HG03469 (cell line): Measurements from ENCODE around the gene ADGRG4.

Experiments
- ATAC-seq: cut with Tn5 transposase; IDR thresholded peaks from one replicate; pipeline ENCODE4 v1.9.1; 2021; ENCODE audit warnings: mild to moderate bottlenecking, moderate library complexity, moderate number of reproducible peaks; ENCODE audit not compliant: unreplicated experiment

Gene ADGRG4

GRCh38 chrX:136303041-136303440, 2.3 kb downstream of the ADGRG4 start:
- ATAC-seq: no peak

- ATAC-seq: no peak
Measured at GRCh38 chrX:136304493-136304892, 3.7 kb downstream of the ADGRG4 start.

DNA sequence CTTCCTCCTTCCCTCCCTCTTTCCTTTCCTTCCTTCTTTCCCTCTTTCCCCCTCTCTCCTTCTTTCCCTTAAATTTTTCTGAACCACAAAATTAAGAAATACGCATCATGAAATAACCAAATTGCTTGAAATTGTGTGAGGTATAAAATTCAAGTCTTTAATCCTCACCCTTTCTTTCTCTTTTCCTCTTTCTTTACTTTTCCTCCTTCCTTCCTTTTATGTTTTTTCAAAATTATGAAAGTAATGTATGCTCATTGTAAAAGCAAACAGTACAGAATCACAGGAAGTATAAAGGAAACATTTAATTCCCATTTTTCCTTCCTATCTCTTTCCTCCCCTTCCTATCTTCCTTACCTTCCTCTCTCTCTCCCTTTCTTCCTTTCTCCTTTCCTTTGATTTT, 5.4 kb downstream of the ADGRG4 start:
- no peak for ATAC-seq

DNA sequence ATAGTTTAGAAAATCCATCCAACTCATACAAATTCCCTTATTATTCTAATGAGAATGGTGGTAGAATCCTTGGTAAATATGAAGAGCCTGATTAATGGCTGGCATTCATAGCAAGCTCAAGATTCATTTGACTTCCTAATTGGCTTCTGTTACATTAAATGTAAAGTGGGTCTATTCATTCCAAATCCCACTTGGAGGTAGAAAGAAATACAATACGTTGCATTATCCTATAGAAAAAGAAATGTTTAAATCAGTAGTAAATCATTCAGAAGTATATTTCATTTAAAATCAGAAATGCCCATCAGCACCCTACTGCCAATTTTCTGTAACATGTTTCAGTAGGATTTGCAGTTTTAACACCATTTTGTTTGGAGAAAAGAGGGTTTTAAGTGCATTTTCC, 6.7 kb downstream of the ADGRG4 start:
- ATAC-seq: no peak

- ATAC-seq: no peak
Measured at GRCh38 chrX:136310411-136310810, 9.6 kb downstream of the ADGRG4 start.

GRCh38 chrX:136318156-136318555, 17.4 kb downstream of the ADGRG4 start:
- no peak for ATAC-seq

DNA sequence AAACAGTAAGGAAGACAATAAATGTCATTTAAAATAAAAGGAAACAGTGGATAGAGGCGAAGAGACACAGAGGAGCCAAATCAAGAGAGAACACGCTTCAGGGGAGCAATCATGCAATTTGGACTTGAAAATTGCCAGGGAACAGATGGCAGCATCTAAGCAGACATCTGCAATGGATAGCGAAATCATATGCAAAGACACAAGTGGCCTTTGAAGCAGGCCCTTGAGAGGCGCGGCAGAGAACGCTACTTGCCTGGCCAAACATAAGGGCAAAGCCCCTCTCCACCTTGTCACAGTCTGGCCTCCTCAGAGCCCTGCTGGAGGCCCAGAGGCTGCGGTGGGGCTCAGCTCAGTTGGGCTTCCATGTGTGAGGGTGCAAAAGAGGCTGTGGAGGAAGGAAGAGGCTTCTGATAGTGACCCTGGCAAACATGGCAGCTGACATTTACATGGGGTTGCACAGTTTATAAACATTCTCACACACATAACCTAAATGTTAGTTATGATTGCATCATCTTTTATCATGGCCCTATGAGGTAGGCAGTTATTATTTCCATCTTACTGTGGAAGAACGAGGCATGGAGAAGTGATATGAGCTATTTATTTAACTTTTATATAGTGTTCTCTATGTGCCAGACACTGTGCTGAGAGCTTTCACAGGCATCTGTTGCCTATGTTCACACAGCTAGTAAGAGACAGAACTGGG, 18.3 kb downstream of the ADGRG4 start:
- no peak for ATAC-seq

DNA sequence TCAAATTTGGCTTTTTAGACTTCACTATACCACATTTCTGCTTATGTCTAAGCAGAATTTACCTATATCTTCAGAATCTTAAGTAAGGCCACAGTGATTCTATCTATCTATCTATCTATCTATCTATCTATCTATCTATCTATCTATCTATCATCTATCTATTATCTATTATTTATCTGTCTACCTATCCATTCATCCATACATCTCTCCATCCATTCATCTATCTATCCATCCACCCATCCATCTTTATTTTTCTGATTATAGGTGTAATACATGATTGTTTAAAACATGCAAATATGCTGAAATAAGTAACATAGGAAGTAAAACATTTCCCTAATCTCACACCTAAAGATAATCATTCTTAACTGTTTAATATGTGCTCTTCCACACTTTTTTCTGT, 18.8 kb downstream of the ADGRG4 start:
- ATAC-seq: no peak

DNA sequence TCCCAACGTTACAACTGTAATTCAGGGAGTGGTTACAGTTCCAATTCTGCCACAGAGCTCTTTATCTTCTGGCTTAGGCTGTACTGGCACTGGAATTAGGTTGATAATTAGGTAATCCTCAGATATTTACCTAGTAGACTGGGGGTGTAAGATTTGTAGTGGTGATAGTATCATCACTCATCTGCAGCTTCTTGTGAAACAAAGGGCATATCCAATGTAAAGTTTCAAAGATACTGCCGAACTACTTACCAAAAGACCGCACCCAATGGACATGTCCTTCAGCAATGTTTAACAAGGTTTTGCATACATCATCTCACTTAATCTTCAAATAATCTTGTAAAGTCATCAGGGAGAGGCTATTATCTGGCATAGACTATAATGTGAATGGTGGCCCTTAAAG, 20.8 kb downstream of the ADGRG4 start:
- ATAC-seq: no peak

DNA sequence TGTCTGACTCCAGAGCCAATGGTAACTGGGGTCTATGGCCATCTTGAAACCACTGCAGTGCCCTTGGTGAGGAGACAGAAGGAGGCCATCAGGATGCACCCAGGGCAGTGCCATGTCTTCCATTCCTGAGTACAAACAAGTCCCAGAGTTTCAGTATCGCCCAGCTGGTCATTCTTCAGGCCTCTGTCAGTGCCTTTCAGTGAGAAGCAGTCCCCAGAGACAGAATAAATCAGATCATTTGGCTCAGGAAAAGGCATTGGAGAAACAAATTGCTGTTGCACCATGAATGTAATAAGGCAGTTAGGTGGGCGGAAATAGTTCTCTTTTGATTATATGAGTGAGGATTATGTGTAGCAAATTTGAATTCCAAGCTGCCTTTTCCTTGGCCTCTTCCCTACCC, 21.3 kb downstream of the ADGRG4 start:
- ATAC-seq: no peak

DNA sequence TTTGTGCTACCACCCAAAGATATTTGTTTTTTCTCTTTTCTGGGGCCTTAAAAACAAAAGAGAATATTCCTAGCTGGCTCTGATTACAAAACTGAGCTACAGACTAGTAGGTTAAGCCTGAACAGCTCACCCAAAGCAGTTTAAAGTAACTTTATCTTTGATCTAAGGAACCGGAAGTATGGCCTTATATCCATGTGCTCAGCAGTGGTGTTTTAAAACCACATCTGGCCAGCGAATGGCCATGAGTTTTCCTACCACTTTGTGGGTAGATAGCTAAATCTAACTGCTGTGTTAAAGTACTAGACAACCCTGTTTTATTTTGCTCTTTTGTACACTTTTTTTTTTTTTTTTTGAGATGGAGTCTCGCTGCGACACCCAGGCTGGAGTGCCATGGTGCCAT, 24.6 kb downstream of the ADGRG4 start:
- no peak for ATAC-seq

GRCh38 chrX:136328933-136329332, 28.2 kb downstream of the ADGRG4 start:
- ATAC-seq: no peak

GRCh38 chrX:136336623-136337022, 35.9 kb downstream of the ADGRG4 start:
- no peak for ATAC-seq

DNA sequence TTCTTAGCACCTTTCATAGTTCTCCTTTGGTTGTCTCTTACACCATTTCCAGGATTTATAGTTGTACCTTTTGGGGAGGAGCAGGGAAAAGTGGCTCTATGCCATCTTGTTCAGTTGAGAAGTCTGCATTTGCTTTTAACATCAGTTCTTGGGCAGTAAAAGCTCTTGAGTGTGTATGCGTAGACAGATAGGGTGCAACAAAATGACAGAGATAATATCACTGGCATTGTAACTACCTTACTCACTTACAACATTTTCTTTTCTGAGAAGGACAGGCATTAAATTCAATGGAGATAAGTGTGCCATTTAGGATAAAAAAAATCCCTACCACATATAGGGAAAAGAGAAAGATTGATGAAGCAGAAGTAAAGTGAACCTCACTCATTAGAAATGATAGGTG, 38.9 kb downstream of the ADGRG4 start:
- no peak for ATAC-seq

DNA sequence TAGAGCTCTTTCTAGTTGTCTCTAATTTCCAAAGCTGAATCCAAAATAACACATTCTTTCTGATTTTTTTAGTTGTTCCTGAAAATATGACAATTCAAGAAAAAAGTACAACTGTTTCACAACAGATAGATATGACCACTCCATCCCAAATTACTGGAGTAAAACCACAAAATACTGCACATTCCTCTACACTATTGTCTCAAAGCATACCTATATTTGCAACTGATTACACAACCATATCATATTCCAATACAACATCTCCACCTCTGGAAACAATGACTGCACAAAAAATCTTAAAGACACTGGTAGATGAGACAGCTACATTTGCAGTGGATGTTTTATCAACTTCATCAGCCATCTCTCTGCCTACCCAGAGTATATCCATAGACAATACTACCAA, 43.6 kb downstream of the ADGRG4 start:
- ATAC-seq: no peak

- ATAC-seq: no peak
Measured at GRCh38 chrX:136346506-136346905, 45.7 kb downstream of the ADGRG4 start.

DNA sequence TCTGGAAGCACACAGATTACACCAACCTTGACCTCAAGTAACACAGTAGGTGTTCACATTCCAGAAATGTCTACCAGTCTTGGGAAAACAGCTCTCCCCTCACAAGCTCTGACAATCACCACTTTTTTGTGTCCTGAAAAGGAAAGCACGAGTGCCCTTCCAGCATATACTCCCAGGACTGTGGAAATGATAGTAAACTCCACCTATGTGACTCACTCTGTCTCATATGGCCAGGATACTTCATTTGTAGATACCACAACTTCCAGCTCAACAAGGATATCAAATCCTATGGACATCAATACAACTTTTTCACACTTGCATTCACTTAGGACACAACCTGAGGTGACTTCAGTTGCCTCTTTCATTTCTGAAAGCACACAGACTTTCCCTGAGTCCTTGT, 46.9 kb downstream of the ADGRG4 start:
- no peak for ATAC-seq

DNA sequence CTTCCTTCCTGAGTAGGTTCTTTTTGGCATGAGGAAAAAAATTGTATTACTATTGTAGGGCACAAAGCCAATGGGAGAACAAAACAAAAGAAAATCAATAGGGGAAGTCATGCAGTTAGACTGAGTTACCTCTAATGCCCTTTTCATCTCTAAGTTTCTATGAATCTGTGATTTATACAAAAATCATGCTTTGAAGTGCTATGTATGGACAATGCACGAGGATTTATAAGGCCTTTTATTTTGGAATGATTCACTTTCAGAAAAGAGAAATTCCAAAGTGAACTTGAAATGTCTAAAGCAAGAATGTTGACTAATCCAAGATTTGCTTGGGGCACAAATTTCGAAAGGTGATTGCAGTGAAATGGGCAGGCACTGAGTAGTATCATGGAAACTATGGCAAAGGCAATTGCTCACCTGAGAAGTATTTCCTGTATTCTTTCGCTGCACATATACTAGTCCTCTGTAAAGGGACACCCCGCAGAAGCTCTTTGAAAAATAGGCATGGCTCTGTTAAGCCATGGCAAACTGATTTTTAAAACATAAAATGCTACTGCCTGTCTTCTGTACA, 52.8 kb downstream of the ADGRG4 start:
- ATAC-seq: no peak

- ATAC-seq: no peak
Measured at GRCh38 chrX:136354201-136354600, 53.4 kb downstream of the ADGRG4 start.

DNA sequence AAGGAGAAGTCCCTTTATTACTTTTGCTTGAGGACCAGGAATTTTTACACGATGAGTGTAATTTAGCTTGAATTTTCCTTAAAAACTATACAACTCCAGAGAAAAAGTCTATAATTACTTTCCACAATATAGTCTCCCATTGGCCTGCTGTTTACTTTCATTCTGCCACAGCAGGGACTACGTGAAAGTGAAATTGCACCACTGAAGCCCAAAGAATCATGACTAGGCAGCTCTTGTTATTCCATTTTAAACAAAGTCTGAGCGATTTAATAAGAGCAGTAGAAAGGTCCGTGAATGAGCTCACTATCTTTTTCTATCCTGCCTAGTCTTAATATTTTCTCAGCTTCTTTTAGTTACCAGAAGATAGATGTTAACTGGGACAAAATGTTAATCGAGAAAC, 68.6 kb downstream of the ADGRG4 start:
- ATAC-seq: no peak

GRCh38 chrX:136376713-136377112, 76.0 kb downstream of the ADGRG4 start:
- ATAC-seq: no peak

GRCh38 chrX:136380010-136380769, 79.4 kb downstream of the ADGRG4 start:
- no peak for ATAC-seq
